NCI-H2196 (cell line): ENCODE measurements around the gene FSCN2.
A peak's percentile ranks its signal among the peaks of the same experiment; 100 is the strongest.

Experiments
- DNase-seq: peaks from one replicate; lab custom pipeline; 2025; ENCODE audit not compliant: unreplicated experiment; lab: John Stamatoyannopoulos, UW

FSCN2 gene

GRCh38 chr17:81552244-81553017 lies 24.3 kb downstream of the FSCN2 start, which contains the start of gene FAAP100:
Gene FAAP100 (minus strand): TSS chr17:81552353. CDS start chr17:81552330, 23 bp downstream.
- DNase-seq = peak; percentile 95

- peak; percentile 97 for DNase-seq
These were observed 24.9 kb downstream of the FSCN2 start for GRCh38 chr17:81553018-81553615.

GRCh38 chr17:81553616-81554181 lies 25.5 kb downstream of the FSCN2 start:
- peak; percentile 78 for DNase-seq

- DNase-seq = peak; percentile 55
These were observed 28.1 kb downstream of the FSCN2 start for GRCh38 chr17:81556175-81556691.

DNA sequence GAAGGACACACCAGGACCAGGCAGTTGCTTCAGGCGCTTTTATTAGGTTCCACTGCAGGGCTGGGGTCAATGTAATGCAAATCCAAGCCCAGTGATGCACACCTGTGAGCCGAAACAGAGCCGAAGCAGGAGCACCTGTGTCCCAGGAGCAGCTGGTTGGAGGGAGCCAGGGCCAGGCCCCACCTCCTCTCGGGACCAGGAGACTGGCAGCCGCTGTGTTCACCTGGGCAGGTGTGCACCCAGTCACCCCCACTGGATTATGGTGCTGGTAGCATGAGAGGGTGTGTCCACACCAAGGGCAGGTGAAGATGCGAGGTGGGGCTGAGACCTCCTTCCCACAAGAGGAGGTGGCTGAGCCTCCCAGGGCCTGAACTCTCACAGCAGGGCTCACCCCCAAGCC lies 28.7 kb downstream of the FSCN2 start:
- peak; percentile 58 for DNase-seq

GRCh38 chr17:81557276-81558114 lies 29.3 kb downstream of the FSCN2 start:
- peak; percentile 56 for DNase-seq

DNA sequence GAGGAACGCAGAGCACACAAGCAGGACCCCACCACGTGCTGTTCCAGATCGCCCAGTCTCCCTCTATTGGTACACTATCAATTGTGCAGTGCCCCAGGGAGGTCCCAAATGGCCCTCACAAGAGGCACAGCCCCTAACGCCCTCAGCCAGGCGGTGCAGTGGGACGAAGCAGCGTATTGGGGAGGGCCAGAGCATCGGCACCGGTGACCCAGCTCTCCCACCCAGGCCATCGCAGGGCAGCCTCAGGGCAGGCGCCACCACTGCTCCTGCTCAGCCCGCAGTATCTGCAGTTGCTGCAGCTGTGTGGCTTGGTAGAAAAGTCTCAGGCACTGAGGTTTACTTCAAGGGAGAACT lies 29.9 kb downstream of the FSCN2 start:
- DNase-seq = no peak

DNA sequence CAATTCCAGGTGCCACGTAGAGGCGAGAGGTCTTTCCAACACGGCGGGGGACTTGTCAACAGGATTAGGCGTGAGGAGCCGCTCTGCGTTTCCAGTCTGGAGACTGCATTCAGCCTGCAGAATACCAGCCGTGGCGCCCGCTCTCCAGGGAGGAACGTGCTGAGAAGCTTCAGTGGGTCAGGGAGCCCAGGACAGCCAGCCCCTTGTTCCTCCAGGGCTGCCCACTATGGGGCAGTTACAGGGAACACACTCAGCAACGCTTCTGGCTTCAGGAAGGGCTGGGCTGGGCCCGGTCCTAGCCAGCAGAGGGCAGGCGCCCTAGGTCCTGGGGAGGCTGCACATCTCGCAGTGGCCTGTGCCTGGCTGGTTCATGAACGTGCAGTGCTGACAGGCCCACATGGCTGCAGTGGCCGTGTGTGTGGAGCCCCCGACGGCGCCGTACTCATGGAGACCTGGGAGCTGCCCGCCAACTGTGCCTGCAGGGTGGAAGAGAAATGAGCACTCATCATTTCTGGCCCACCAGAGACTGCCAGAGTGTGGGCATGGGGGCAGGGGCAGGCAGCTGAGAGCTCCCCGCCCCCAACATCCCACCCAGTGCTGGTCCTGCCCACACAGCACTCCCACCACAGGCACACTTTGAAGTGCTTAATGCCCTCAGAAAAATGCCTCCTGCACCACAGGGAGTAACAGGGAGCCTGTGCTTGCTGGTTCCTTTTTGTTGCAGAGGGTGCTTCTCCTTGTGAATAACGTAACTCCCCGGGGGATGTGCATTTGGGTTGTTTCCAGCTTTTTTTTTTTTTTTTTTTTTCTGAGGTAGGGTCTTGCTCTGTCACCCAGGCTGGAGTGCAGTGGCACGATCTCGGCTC lies 31.0 kb downstream of the FSCN2 start:
- no peak for DNase-seq

DNA sequence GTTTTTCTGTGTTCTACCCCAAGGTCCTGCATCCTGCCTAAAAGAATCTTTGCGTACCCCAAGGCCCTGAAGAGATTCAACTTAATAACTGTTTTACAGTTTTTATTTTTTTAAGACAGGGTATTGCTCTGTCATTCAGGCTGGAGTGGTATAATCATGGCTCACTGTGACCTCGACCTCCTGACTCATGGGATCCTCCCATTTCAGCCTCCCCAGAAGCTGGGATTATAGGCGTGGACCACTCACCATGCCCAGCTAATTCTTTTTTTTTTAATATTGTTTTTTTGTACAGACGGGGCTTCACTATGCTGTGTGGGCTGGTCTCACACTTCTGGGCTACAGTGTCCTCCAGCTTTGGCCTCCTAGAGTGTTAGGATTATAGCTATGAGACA lies 33.3 kb downstream of the FSCN2 start:
- no peak for DNase-seq

GRCh38 chr17:81563861-81564586 lies 35.8 kb downstream of the FSCN2 start:
- DNase-seq = no peak

DNA sequence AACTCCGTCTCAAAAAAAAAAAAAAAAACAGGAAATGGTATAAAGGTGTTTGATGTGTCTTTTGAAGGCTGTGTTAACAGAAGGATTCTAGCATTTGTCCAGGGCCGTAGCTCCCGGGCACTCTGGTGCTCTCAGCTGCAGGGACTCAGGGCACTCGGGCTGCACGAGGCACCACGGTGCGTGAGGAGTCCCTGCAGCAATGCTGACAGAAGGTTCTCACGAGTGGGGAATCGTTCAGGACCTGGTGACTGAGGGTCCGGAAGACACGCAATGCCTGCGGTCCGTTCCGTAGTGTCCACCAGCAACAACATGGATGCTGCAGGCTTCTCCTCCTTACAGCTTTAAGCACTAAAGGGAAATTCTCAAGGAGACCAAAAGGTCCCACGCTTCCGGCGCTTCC lies 36.6 kb downstream of the FSCN2 start:
- no peak for DNase-seq

- DNase-seq = no peak
These were observed 37.1 kb downstream of the FSCN2 start for GRCh38 chr17:81565231-81565630.

DNA sequence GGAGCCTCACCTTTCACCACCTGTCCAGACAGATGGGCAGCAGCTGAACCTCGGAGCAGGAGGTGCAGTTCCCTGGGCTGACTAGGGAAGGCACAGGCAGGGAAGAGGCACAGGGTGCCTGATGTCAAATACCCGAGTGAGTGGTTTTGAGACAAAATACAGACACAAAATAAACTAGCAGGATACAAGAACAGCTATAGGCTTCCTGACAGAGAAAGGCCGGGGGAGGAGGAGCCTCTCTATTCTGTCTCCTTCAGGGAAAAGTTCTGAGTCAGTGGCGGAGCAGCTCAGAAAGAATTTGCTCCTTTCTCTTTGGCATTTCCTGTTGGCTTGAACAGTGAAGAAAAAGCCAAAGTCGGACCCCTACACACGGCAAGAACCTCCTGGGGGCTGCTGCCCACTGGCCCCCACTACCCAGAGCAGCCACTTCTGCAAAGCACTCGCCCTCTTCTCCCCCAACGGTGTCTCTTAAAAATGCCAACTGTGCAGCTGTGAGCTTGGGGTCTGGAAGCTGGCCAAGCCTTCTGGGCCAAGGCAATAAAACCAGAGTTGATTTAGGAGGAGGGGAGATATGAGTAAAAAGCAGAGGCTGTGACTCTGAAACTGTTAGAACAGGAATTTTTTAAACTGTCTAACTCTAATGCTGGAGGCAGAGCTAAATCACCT lies 38.4 kb downstream of the FSCN2 start:
- DNase-seq = peak; percentile 95

- no peak for DNase-seq
These were observed 39.0 kb downstream of the FSCN2 start for GRCh38 chr17:81567191-81567590.

- DNase-seq = no peak
These were observed 40.2 kb downstream of the FSCN2 start for GRCh38 chr17:81568416-81568815.

GRCh38 chr17:81569986-81570514 lies 41.9 kb downstream of the FSCN2 start:
- DNase-seq = no peak

DNA sequence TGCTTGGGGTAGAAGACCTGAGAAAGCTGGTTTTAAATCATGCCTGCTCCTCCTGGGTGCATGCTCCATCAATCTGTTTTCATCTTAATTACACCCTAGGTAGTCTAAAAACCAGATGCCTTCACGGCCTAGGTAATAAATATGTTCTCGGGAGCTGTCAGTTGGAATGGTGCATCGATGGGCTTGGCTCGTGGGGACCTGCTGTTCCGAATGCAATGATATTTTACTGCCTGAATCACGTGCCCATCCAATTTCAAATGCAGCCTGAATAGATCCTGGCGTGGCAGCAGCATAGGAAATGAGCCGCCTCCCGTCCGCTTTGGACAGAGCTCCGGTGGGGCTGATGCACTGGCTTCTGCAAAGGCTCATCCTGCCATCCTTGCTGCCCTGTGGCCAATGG lies 42.8 kb downstream of the FSCN2 start:
- no peak for DNase-seq

DNA sequence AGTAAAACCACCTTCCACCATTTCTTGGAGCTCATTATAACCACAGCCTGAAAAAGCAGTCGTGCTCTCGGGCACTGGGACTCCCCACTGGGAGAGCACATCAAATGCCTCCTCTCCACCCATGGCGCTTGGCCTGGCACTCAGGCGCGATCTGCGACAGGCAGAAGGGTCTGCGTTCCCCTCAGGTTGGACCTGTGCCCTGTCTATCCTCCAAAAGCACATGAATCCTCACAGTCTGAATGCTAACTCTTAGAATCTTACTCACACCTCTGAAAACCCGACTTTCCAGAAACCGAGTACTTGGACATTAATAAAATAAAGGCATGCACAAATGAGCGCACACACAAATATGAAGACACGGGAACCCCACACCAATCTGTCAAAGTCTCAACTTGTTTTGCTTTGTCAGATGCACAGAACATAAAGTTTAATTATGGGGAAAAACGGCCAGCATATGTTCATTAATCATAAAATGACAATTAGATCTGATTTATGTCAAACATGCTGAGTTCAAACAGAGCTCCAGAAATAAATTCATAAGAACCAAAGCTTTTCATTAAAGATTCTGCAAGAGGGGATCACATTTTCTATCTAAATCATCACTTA lies 44.5 kb downstream of the FSCN2 start:
- no peak for DNase-seq
